Heart right ventricle (tissue), 16 donors: Measurements from ENCODE around the gene LEMD2. TPM values are rescaled to one million over a fixed set of nuclear protein-coding genes. Genes with fewer than 3 reads are reported as not detected.
A peak's percentile ranks its signal among the peaks of the same experiment; 100 is the strongest.

Experiments
- ATAC-seq, 8 donors: fragments of 200-7000 bp; cut with Tn5 transposase; one replicate each; pipeline ENCODE4 v1.9.1; 2020; ENCODE audit warnings: mild to moderate bottlenecking in 8 of 8, moderate library complexity in 8 of 8, moderate number of reproducible peaks in 1 of 8
- DNase-seq, 2 donors: peaks; one replicate each; pipeline ENCODE4 v3.0.0-alpha.2; 2020
- H3K27ac ChIP-seq, 10 donors: fragments of 200-600 bp; sonication (generic) in 2 of 10; one replicate each; pipeline versions ENCODE4 v1.5.0 to v1.8.0; 2020 to 2022; ENCODE audit warnings: mild to moderate bottlenecking in 3 of 10
- H3K27me3 ChIP-seq, 7 donors: fragments of 200-600 bp; one replicate each; pipeline ENCODE4 v1.8.0; 2021 to 2022; ENCODE audit warnings: mild to moderate bottlenecking in 2 of 7
- H3K36me3 ChIP-seq, 9 donors: fragments of 200-600 bp; sonication (generic) in 1 of 9; one replicate each; pipeline versions ENCODE4 v1.5.0 to v1.8.0; 2020 to 2022; ENCODE audit warnings: mild to moderate bottlenecking in 2 of 9
- H3K4me1 ChIP-seq, 9 donors: fragments of 200-600 bp; sonication (generic) in 1 of 9; one replicate each; pipeline versions ENCODE4 v1.5.0 to v1.8.0; 2020 to 2022; ENCODE audit warnings: mild to moderate bottlenecking in 4 of 9
- H3K4me3 ChIP-seq, 10 donors: fragments of 200-600 bp; sonication (generic) in 2 of 10; one replicate each; pipeline versions ENCODE4 v1.5.0 to v1.8.0; 2020 to 2022; ENCODE audit warnings: mild to moderate bottlenecking in 7 of 10, moderate library complexity in 2 of 10
- H3K9me3 ChIP-seq, 11 donors: fragments of 200-600 bp in 10 of 11; sonication (generic) in 2 of 11; one replicate each; pipeline versions ENCODE4 v1.5.0 to v1.8.0; 2013 to 2022; ENCODE audit warnings: mild to moderate bottlenecking in 2 of 11, control low read depth in 1 of 11, moderate library complexity in 1 of 11
- CTCF ChIP-seq, 9 donors: fragments of 200-600 bp; sonication (generic) in 2 of 9; IDR thresholded peaks; one replicate each; pipeline versions ENCODE4 v1.5.0 to v1.8.0; 2021 to 2022; ENCODE audit warnings: antibody characterized with exemption in 9 of 9, mild to moderate bottlenecking in 5 of 9, moderate library complexity in 1 of 9
- WGBS, 2 donors: extraction: QIAGEN DNeasy Blood & Tissue Kit; methylation state at CpG; one replicate each; pipeline ENCODE4 v1.1.7; 2013; ENCODE audit warnings: inconsistent platforms in 1 of 2; 5-methylcytosine and 5-hydroxymethylcytosine counted together
- intact Hi-C, 10 donors: fragments of 100-400 bp; cut with DNase I; formaldehyde crosslinking; loops; one replicate each; pipeline versions ENCODE4 v1.11.1 to v1.14.2; 2022
- polyA plus RNA-seq, 2 donors: library from polyadenylated mRNA; stranded (reverse); fragments of 200-250 nt; gene quantifications; one replicate each; pipeline ENCODE4 v1.2.3, GENCODE V29; 2013
- total RNA-seq, 10 donors: library from RNA; stranded (reverse); fragmentation: NEBNext Ultra II Directional in 3 of 10; extraction: Animal tissue kit (Norgen Biotek cat#: 25700) in 3 of 10; gene quantifications; one replicate each; pipeline versions ENCODE4 v1.2.1 to v1.2.4, GENCODE V29; 2021 to 2023
- donor health status: Arrhythmogenic right ventricular cardiomyopathy.
- donor health status: ischemic (EF 13 %, LVEDD 7.1; RV severe dilation, severe dysfunction).
- donor health status: healthy with polysubstance abuse.
- donor health status: DM: no; HTN: yes; CAD: no.
- donor health status: DM: no; HTN: no; CAD: no.
- donor health status: ischemic (EF 25% LVEDD 6.9; RV normal size, moderate dysfunction).
- donor health status: ischemic (EF 25% LVEDD 5.7; RV mildly dilated, moderate dysfunction).
- donor health status: healthy.
- donor health status: DM: yes; HTN: yes; CAD: no.
- donor health status: Ischemic cardiomyopathy.
- donor health status: ischemic (EF 35%, LVEDD 5.7; RV mildly dilated, moderate dysfunction).
- donor health status: nonischemic (EF 11% LVEDD 7.7; RV severe dilation, severe dysfunction).
- donor health status: DM: yes; HTN: yes; CAD: no.
- donor health status: PGD.
- donor health status: ischemic (EF 29% LVEDD 5.4; RV normal size, mild dysfunction).
- donor health status: nonischemic (EF 23%, LVEDD 6.1; RV moderate dilation, normal function).

Gene LEMD2
- total and polyA plus RNA-seq, 12 donors: 18.5 to 45.9 (median 27.0) TPM

- no peak for ATAC-seq
- H3K9me3 ChIP-seq: no peaks in the 10 kb centered on the region
- no peak overlapping the region for H3K4me3 ChIP-seq
- H3K4me1 ChIP-seq: peaks cover 9 to 59% (median 38%) of the 10 kb centered on the region in 9 donors
- H3K36me3 ChIP-seq: peaks cover 0 to 14% (median 0%) of the 10 kb centered on the region in 9 donors
- H3K27me3 ChIP-seq: peaks cover 0 to 6% (median 0%) of the 10 kb centered on the region in 7 donors
- WGBS, 2 donors: 91 to 93% methylated on average over 13 of the region's 14 CpGs
- intact Hi-C loops: no loop called here
- H3K27ac ChIP-seq: no peak overlapping the region
- no peak for DNase-seq
- no peak for TF ChIP-seq CTCF (IDR thresholded peaks at IDR 0.05)
Measured at GRCh38 chr6:33725222-33725621, 63.7 kb downstream of the LEMD2 start.

- H3K27me3 ChIP-seq: peaks cover 0 to 6% (median 0%) of the 10 kb centered on the region in 7 donors
- H3K9me3 ChIP-seq: no peaks in the 10 kb centered on the region
- no peak for TF ChIP-seq CTCF (IDR thresholded peaks at IDR 0.05)
- WGBS, 2 donors: 74% methylated on average over 13 of the region's 13 CpGs
- DNase-seq: no peak
- H3K4me3 ChIP-seq: no peak overlapping the region
- no peak for ATAC-seq
- peak overlapping the region in 2 of 10 donors; percentile 16 to 26 for H3K27ac ChIP-seq
- H3K36me3 ChIP-seq: peaks cover 0 to 14% (median 0%) of the 10 kb centered on the region in 9 donors
- peaks cover 8 to 52% (median 32%) of the 10 kb centered on the region in 9 donors for H3K4me1 ChIP-seq
- intact Hi-C loops: loop anchor here in 1 of 10 donors (5.0 kb wide), 1 partner anchor 38 kb away; no protein-coding TSS in a partner anchor
Measured at GRCh38 chr6:33724102-33725023, 64.6 kb downstream of the LEMD2 start.

DNA sequence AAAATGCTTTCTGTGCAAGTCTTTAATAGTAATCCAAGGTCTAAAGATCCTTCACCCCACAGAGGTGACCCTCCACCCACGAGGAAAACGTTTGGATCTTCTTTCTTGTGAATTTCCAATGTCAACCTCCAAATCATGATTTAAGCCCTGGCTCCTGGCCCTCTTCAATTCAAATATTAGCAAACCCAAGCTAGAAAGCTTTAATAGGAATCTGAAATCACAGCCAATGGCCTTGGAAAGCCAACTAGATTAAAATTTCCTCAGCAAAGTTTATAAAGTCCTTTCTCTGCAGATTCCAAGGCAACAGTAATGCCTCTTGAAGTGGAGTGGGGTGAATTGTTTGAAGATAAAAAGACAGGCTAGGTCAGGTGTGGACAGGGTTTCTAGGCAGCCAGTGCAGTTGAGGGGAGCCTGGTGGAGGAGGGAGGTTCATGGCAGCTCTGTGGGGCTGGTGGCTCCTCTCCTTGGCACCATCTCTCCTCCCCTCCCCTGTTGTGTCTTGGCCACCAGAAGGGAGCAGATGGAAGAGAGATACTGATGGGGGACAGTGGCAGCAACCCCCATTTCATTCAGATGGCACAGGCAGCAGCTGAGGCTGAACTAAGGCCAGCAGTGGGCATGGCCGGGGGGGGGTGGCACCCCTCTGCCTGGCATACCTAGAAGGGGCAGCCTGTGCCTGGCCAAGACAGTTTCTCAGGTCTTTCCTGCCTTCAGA lies 65.4 kb downstream of the LEMD2 start:
- intact Hi-C loops: loop anchor here in 1 of 10 donors (5.0 kb wide), 1 partner anchor 39 kb away; no protein-coding TSS in a partner anchor
- Histone ChIP-seq H3K4me1 (peaks cover 6 to 44% (median 24%) of the 10 kb centered on the region in 9 donors), H3K4me3 (no peak overlapping the region), H3K9me3 (no peaks in the 10 kb centered on the region), H3K36me3 (peaks cover 0 to 14% (median 0%) of the 10 kb centered on the region in 9 donors), H3K27ac (peak overlapping the region in 4 of 10 donors; percentile 16 to 52 (median 29)), H3K27me3 (peaks cover 0 to 6% (median 0%) of the 10 kb centered on the region in 7 donors)
- WGBS, 2 donors: 54 to 71% methylated on average over 3 of the region's 3 CpGs
- DNase-seq: no peak
- no peak for ATAC-seq
- TF ChIP-seq CTCF (IDR thresholded peaks at IDR 0.05): no peak

- ATAC-seq (peak in 6 of 8 donors; percentile 9 to 63 (median 24)), DNase-seq (no peak)
- Histone ChIP-seq H3K27me3 (peaks cover 0 to 6% (median 0%) of the 10 kb centered on the region in 7 donors), H3K4me3 (no peak overlapping the region), H3K27ac (peak overlapping the region in 7 of 10 donors; percentile 30 to 53 (median 39)), H3K4me1 (peaks cover 0 to 44% (median 22%) of the 10 kb centered on the region in 9 donors), H3K9me3 (no peaks in the 10 kb centered on the region), H3K36me3 (peaks cover 0 to 14% (median 0%) of the 10 kb centered on the region in 9 donors)
- TF ChIP-seq CTCF (IDR thresholded peaks at IDR 0.05): no peak
- intact Hi-C loops: loop anchor here in 1 of 10 donors (5.0 kb wide), 1 partner anchor 40 kb away; no protein-coding TSS in a partner anchor
- 54 to 68% methylated on average over 5 of the region's 5 CpGs for WGBS, 2 donors
Measured at GRCh38 chr6:33722103-33722623, 66.8 kb downstream of the LEMD2 start.
